Smooth muscle cell (in vitro differentiated cells): ENCODE measurements around the gene DMAC2. TPM values are rescaled to one million over a fixed set of nuclear protein-coding genes. Genes with fewer than 3 reads are reported as not detected.
"Not testable (repeated sequence)": the region's sequence is repeated elsewhere in the genome, so short reads cannot be mapped to it uniquely, and the experiment has no call there.

Source experiments
- DNase-seq: peaks from one replicate; lab custom pipeline; 2025; ENCODE audit not compliant: unreplicated experiment; lab: John Stamatoyannopoulos, UW
- H2AFZ ChIP-seq: fragments of 200-600 bp; sonication (generic); 2 replicates; pipeline ENCODE4 v1.6.0; 2016; ENCODE audit warnings: antibody characterized with exemption, low read depth, mild to moderate bottlenecking
- H3F3A ChIP-seq: fragments of 200-600 bp; sonication (generic); 2 replicates; pipeline ENCODE4 v1.6.0; 2017; ENCODE audit warnings: antibody characterized with exemption, low read depth
- H3K27ac ChIP-seq: fragments of 200-600 bp; sonication (generic); 2 replicates; pipeline ENCODE4 v1.5.1; 2016; ENCODE audit warnings: low read depth, mild to moderate bottlenecking
- H3K27me3 ChIP-seq: fragments of 200-600 bp; sonication (generic); 2 replicates; pipeline ENCODE4 v1.6.1; 2016; ENCODE audit warnings: low read depth, mild to moderate bottlenecking
- H3K36me3 ChIP-seq: fragments of 200-600 bp; sonication (generic); 2 replicates; pipeline ENCODE4 v1.5.1; 2016; ENCODE audit warnings: low read depth
- H3K4me1 ChIP-seq: fragments of 200-600 bp; sonication (generic); 2 replicates; pipeline ENCODE4 v1.5.1; 2016; ENCODE audit warnings: low read depth
- H3K4me2 ChIP-seq: fragments of 200-600 bp; sonication (generic); 2 replicates; pipeline ENCODE4 v1.6.0; 2016; ENCODE audit warnings: mild to moderate bottlenecking
- H3K4me3 ChIP-seq: fragments of 200-600 bp; sonication (generic); 2 replicates; pipeline ENCODE4 v1.5.1; 2016; ENCODE audit warnings: mild to moderate bottlenecking
- H3K79me2 ChIP-seq: fragments of 200-600 bp; sonication (generic); 2 replicates; pipeline ENCODE4 v1.6.0; 2016; ENCODE audit warnings: low read depth, mild to moderate bottlenecking
- H3K9ac ChIP-seq: fragments of 200-600 bp; sonication (generic); 2 replicates; pipeline ENCODE4 v1.6.0; 2016; ENCODE audit warnings: low read depth
- H3K9me3 ChIP-seq: fragments of 200-600 bp; sonication (generic); replicated peaks from 2 replicates; pipeline ENCODE4 v1.5.1; 2016; ENCODE audit warnings: low read depth
- H4K20me1 ChIP-seq: fragments of 200-600 bp; sonication (generic); 2 replicates; pipeline ENCODE4 v1.6.0; 2016; ENCODE audit warnings: low read depth
- WGBS: methylation state at CpG from one replicate; pipeline ENCODE4 v1.1.7; 2016; ENCODE audit warnings: low lambda C conversion rate; 5-methylcytosine and 5-hydroxymethylcytosine counted together
- polyA plus RNA-seq: library from polyadenylated mRNA; unstranded; fragments of >200 nt; fragmentation: Nextera tagmentation; extraction: Ambion mirVana; gene quantifications from 2 replicates; pipeline ENCODE4 v1.2.1, GENCODE V29; 2016
- total RNA-seq: library from RNA; depleted of rRNA; stranded (reverse); fragments of >200 nt; gene quantifications from 2 replicates; pipeline ENCODE4 v1.2.3, GENCODE V29; 2014
- TF ChIP-seq, protein P1 (sequence below): fragments of 200-600 bp; sonication (generic); IDR thresholded peaks from 2 replicates; pipeline ENCODE4 v1.5.1; 2017; ENCODE audit warnings: borderline replicate concordance, mild to moderate bottlenecking, antibody characterized with exemption; ENCODE audit not compliant: insufficient read depth, poor library complexity, severe bottlenecking

The DMAC2 gene
- total and polyA plus RNA-seq, 2 experiments from 2014 or later: 48.3 to 69.2 TPM

DNA sequence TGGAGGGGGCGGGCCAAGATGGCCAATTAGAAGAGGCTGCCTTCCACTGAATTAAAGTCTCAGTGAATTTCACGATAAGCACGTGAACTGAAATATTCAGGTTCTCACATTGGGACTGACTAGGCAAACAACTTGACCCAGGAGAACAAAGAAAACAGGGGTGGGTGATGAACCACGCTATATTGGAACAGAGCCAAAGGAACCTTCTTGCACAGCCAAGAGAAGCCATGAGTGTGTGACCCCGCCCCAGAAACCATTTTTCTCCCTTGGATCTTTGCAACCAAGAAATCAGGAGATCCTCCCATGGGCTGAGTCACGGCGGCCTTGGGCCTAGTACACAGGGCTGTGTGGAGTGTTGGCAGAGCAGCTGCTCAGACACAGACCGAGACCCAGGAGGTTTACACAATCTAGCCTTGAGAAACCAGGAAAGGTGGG, 40.1 kb upstream of the DMAC2 start:
- no peaks in the 10 kb centered on the region for H3K36me3 ChIP-seq
- no peaks in the 10 kb centered on the region for H4K20me1 ChIP-seq
- no peak for DNase-seq
- H3K9me3 ChIP-seq: peaks cover 10% of the 10 kb centered on the region
- H3F3A ChIP-seq: no peaks in the 10 kb centered on the region
- H3K27ac ChIP-seq: no peak overlapping the region
- no peak overlapping the region for H3K4me2 ChIP-seq
- no peak overlapping the region for H3K4me3 ChIP-seq
- H3K4me1 ChIP-seq: no peaks in the 10 kb centered on the region
- H3K79me2 ChIP-seq: no peaks in the 10 kb centered on the region
- no peak overlapping the region for H2AFZ ChIP-seq
- 68% methylated on average over 8 of the region's 8 CpGs for WGBS
- no peaks in the 10 kb centered on the region for H3K27me3 ChIP-seq
- TF ChIP-seq, protein P1, sequence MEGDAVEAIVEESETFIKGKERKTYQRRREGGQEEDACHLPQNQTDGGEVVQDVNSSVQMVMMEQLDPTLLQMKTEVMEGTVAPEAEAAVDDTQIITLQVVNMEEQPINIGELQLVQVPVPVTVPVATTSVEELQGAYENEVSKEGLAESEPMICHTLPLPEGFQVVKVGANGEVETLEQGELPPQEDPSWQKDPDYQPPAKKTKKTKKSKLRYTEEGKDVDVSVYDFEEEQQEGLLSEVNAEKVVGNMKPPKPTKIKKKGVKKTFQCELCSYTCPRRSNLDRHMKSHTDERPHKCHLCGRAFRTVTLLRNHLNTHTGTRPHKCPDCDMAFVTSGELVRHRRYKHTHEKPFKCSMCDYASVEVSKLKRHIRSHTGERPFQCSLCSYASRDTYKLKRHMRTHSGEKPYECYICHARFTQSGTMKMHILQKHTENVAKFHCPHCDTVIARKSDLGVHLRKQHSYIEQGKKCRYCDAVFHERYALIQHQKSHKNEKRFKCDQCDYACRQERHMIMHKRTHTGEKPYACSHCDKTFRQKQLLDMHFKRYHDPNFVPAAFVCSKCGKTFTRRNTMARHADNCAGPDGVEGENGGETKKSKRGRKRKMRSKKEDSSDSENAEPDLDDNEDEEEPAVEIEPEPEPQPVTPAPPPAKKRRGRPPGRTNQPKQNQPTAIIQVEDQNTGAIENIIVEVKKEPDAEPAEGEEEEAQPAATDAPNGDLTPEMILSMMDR: no peak
- no peak overlapping the region for H3K9ac ChIP-seq

DNA sequence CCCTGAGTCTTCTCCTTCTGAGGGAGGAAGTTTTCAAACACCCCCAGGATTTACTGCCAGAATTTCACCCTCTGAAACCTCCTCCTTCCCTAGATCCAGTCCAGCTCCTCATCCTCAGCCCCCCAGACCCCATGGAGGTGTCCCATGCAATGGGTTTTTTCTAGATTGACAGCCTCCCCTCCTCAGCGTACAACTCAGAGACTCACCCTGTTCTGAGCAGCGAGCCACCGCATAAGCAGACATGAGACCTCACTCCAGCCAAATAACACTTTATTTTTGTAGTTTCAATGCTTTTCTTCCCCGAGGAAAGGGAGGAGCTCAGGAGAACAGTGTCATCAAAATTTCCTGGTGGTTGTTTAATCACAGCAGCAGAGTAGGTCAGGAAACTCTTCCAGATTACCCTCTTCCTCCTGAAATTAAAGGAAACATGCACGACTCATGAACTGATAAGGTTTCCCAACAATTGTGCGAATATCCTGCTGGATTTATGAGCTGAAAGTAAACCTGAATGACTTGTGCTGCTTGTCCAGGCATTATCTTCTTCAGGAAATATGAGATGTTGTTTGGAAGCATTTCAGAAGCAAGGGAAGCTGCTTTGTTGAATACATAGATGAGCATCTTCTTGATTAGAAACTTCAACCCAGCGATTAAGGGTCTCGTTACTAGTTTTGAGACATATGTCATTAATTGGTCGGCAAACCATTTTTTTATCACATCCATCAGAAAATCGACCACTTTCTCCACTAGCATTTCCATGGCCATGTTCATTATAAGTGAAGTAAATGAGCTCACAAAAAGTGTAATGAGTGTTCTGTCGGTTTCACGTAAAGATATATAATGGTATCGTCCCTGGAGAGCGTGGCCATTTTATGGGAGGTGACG, 39.4 kb upstream of the DMAC2 start:
- Histone ChIP-seq H4K20me1 (no peaks in the 10 kb centered on the region), H3K27me3 (no peaks in the 10 kb centered on the region), H3K9me3 (peaks cover 5% of the 10 kb centered on the region), H3K4me3 (no peak overlapping the region), H3K9ac (no peak overlapping the region), H3F3A (no peaks in the 10 kb centered on the region), H3K79me2 (no peaks in the 10 kb centered on the region), H3K4me2 (no peak overlapping the region), H3K36me3 (no peaks in the 10 kb centered on the region), H3K4me1 (no peaks in the 10 kb centered on the region), H3K27ac (no peak overlapping the region), H2AFZ (no peak overlapping the region)
- TF ChIP-seq, protein P1: no peak
- no peak for DNase-seq
- 69% methylated on average over 15 of the region's 15 CpGs for WGBS

DNA sequence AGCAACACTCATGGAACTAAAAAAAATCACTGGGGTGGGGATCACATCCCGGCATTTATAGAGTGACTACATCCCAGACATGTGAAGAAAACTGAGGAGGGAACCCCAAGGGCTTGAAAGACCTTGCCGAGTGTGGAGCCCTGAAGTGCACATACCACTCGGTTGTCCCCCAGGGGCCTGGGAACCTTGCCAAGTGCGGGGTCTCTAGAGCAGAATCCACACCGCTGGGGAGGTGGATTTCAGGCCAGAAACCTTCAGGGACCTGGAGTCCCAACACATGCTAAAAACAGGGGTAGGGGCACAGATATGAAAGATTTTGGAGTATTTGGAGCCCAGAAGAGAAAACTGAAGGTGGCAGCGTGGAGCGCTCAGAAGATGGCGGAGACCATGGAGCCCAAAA, 38.5 kb upstream of the DMAC2 start:
- TF ChIP-seq, protein P1: no peak
- Histone ChIP-seq H3F3A (no peaks in the 10 kb centered on the region), H3K4me3 (no peak overlapping the region)

DNA sequence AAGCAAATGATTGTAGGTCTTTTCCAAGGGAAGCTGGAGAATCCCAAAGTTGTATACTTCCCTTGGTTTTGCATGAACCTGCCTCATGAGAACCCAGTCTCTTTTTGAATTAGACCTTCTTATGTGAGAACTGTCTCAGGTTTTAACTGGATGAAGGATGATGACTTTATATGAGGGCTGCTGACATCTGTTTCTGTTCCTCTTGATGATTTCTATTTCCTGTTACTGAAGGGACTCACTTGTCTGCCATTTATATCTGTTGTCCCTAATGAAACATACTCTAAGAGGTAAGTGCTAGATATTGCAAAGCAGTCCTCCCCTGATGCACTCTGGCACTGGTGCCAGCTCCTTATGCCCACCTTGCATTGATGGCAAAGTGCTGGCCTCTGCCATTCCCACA, 36.9 kb upstream of the DMAC2 start:
- Histone ChIP-seq H3F3A (no peaks in the 10 kb centered on the region), H3K4me2 (no peak overlapping the region), H2AFZ (no peak overlapping the region), H3K27ac (no peak overlapping the region), H3K4me1 (no peaks in the 10 kb centered on the region), H3K36me3 (no peaks in the 10 kb centered on the region), H3K9me3 (no peaks in the 10 kb centered on the region), H3K4me3 (no peak overlapping the region), H3K9ac (no peak overlapping the region), H3K79me2 (no peaks in the 10 kb centered on the region), H3K27me3 (no peaks in the 10 kb centered on the region), H4K20me1 (no peaks in the 10 kb centered on the region)
- DNase-seq: no peak
- TF ChIP-seq, protein P1: no peak

More for the DNA sequence above, 38.5 kb upstream of the DMAC2 start:
- H3K27me3 ChIP-seq: no peaks in the 10 kb centered on the region
- no peaks in the 10 kb centered on the region for H3K9me3 ChIP-seq
- H3K9ac ChIP-seq: no peak overlapping the region
- no peak overlapping the region for H3K4me2 ChIP-seq
- H3K79me2 ChIP-seq: no peaks in the 10 kb centered on the region
- H3K36me3 ChIP-seq: no peaks in the 10 kb centered on the region
- H3K4me1 ChIP-seq: no peaks in the 10 kb centered on the region
- DNase-seq: no peak
- H4K20me1 ChIP-seq: no peaks in the 10 kb centered on the region
- no peak overlapping the region for H3K27ac ChIP-seq
- 75% methylated on average over 8 of the region's 8 CpGs for WGBS
- H2AFZ ChIP-seq: no peak overlapping the region

DNA sequence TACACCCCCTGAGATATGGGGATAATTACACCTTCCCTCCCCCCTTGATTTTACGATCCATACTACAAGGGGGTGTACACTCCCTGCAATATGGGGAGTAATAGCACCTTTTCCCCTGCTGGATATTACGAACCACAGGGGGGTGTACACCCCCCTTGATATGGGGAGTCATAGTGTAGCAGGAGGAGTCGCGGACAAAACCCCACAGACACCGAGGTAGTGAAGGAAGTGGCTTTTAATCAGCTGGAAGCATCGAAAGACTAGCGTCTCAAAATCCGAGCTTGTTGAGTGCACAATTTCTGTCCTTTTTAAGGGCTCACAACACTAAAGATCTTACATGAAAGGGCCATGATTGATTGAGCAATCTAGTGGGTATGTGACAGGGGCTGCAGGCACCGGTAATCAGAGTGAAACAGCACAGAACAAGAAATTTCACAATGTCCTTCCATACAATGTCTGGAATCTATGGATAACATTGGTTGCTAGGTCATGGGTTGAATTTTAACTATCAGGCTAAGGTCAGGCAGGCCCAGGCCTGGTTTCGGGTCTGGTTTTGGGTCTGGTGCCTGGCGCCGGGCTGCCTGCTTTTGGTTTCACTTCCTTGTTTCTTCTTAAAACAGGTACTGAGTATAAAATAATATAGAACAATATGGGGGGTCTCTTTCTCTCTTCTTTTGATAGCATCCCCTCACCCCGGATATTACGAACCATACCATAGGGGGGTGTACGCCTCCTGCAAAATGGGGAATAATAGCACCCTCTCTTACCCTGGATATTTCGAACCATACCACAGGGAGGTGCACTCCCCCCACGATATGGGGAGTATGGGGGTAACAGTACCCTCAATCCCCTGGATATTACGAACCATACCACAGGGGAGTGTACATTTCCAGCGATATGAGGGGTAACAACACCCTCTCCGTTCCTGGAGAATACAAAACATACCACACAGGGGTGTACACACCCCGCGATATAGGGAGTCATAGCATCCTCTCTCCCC, 23.8 kb upstream of the DMAC2 start:
- WGBS: 82% methylated on average over 22 of the region's 22 CpGs
- not testable (repeated sequence) for H3K9me3 ChIP-seq, H2AFZ ChIP-seq

More for the DNA sequence above, 23.8 kb upstream of the DMAC2 start:
- not testable (repeated sequence) for H3K4me3 ChIP-seq, H3F3A ChIP-seq, H3K4me1 ChIP-seq, DNase-seq, H4K20me1 ChIP-seq, H3K27me3 ChIP-seq, H3K27ac ChIP-seq, H3K36me3 ChIP-seq, H3K79me2 ChIP-seq, H3K4me2 ChIP-seq, H3K9ac ChIP-seq
